Skin epidermis (tissue), 12 donors: ENCODE results near the gene GPHA2.

Experiments
- H3K27ac ChIP-seq, 21 experiments: fragments of 200-600 bp; sonication (generic) in 11 of 21; one replicate each; pipeline ENCODE4 v1.5.0; 2020; ENCODE audit warnings: mild to moderate bottlenecking in 3 of 21, inconsistent platforms in 2 of 21, moderate library complexity in 2 of 21
- H3K4me3 ChIP-seq, 7 experiments: fragments of 200-600 bp; sonication (generic) in 2 of 7; one replicate each; pipeline ENCODE4 v1.5.0; 2020; ENCODE audit warnings: inconsistent platforms in 2 of 7, mild to moderate bottlenecking in 2 of 7, moderate library complexity in 1 of 7

GPHA2 gene

GRCh38 chr11:64894070-64894811 lies 41.5 kb downstream of the GPHA2 start:
- Histone ChIP-seq H3K27ac (no peak overlapping the region), H3K4me3 (no peak overlapping the region)

GRCh38 chr11:64893194-64894069 lies 42.3 kb downstream of the GPHA2 start:
- Histone ChIP-seq H3K27ac (no peak overlapping the region), H3K4me3 (no peak overlapping the region)

GRCh38 chr11:64892838-64893193 lies 42.9 kb downstream of the GPHA2 start:
- no peak overlapping the region for H3K4me3 ChIP-seq
- no peak overlapping the region for H3K27ac ChIP-seq

- H3K27ac ChIP-seq = no peak overlapping the region
Measured at GRCh38 chr11:64892411-64892831, 43.3 kb downstream of the GPHA2 start.

GRCh38 chr11:64891880-64892279 lies 43.8 kb downstream of the GPHA2 start:
- no peak overlapping the region for H3K4me3 ChIP-seq
- no peak overlapping the region for H3K27ac ChIP-seq

More at GRCh38 chr11:64892411-64892831, 43.3 kb downstream of the GPHA2 start:
- no peak overlapping the region for H3K4me3 ChIP-seq

- Histone ChIP-seq H3K27ac (no peak overlapping the region), H3K4me3 (no peak overlapping the region)
Measured at GRCh38 chr11:64891215-64891848, 44.4 kb downstream of the GPHA2 start.

GRCh38 chr11:64890522-64890939 lies 45.2 kb downstream of the GPHA2 start:
- Histone ChIP-seq H3K4me3 (no peak overlapping the region), H3K27ac (no peak overlapping the region)

- Histone ChIP-seq H3K4me3 (no peak overlapping the region), H3K27ac (peak overlapping the region in 3 of 21 experiments; percentile 33 to 63 (median 45))
Measured at GRCh38 chr11:64888729-64889511, 46.8 kb downstream of the GPHA2 start.

GRCh38 chr11:64888406-64888728 lies 47.3 kb downstream of the GPHA2 start:
- H3K27ac ChIP-seq = peak overlapping the region in 10 of 21 experiments; percentile 5 to 63 (median 38)

GRCh38 chr11:64887757-64888405 lies 47.8 kb downstream of the GPHA2 start:
- Histone ChIP-seq H3K4me3 (peak overlapping the region in 1 of 7 experiments; percentile 19), H3K27ac (peak overlapping the region in 16 of 21 experiments; percentile 5 to 63 (median 42))

More at GRCh38 chr11:64888406-64888728, 47.3 kb downstream of the GPHA2 start:
- H3K4me3 ChIP-seq = peak overlapping the region in 1 of 7 experiments; percentile 19

- Histone ChIP-seq H3K27ac (peak overlapping the region in 12 of 21 experiments; percentile 7 to 63 (median 44)), H3K4me3 (no peak overlapping the region)
Measured at GRCh38 chr11:64887234-64887756, 48.4 kb downstream of the GPHA2 start.

GRCh38 chr11:64885367-64886286 lies 50.1 kb downstream of the GPHA2 start:
- Histone ChIP-seq H3K27ac (peak overlapping the region in 8 of 21 experiments; percentile 15 to 61 (median 36)), H3K4me3 (no peak overlapping the region)
